ENCODE data around the gene DUS2.
"Not testable (repeated sequence)": the region's sequence is repeated elsewhere in the genome, so short reads cannot be mapped to it uniquely, and the experiment has no call there.

Gene DUS2

GRCh38 chr16:68022728-68023537, at the start of gene DUS2, which contains the start of gene DDX28:
Gene DUS2, plus strand, starts transcription at chr16:68023284. Its CDS starts 14,740 bp downstream, at chr16:68038024.
Gene DDX28, minus strand, starts transcription at chr16:68023232. Its CDS starts 30 bp downstream, at chr16:68023202.
- DNase-seq, result peak; percentile 93

- DNase-seq, result no peak
Measured at GRCh38 chr16:67975321-67976105, 47.6 kb upstream of the DUS2 start.

- DNase-seq, result no peak
Measured at GRCh38 chr16:67976205-67976604, 46.9 kb upstream of the DUS2 start.

GRCh38 chr16:67977005-67977404, 46.1 kb upstream of the DUS2 start:
- no peak for DNase-seq

- no peak for DNase-seq
Measured at GRCh38 chr16:67977469-67978227, 45.4 kb upstream of the DUS2 start.

- no peak for DNase-seq
Measured at GRCh38 chr16:67979955-67980678, 43.0 kb upstream of the DUS2 start, which contains the start of gene DPEP3. Gene DPEP3, minus strand, starts transcription at chr16:67980499. Its CDS starts 119 bp downstream, at chr16:67980380.

- no peak for DNase-seq
Measured at GRCh38 chr16:67982011-67982696, 40.9 kb upstream of the DUS2 start.

- DNase-seq, result no peak
Measured at GRCh38 chr16:67986949-67987348, 36.1 kb upstream of the DUS2 start.

GRCh38 chr16:67987460-67988160, 35.5 kb upstream of the DUS2 start:
- no peak for DNase-seq

- no peak for DNase-seq
Measured at GRCh38 chr16:67988675-67989074, 34.4 kb upstream of the DUS2 start.

- no peak for DNase-seq
Measured at GRCh38 chr16:67989322-67990017, 33.6 kb upstream of the DUS2 start.

GRCh38 chr16:67990018-67990386, 33.1 kb upstream of the DUS2 start:
- no peak for DNase-seq

- no peak for DNase-seq
Measured at GRCh38 chr16:67992661-67993206, 30.4 kb upstream of the DUS2 start.

GRCh38 chr16:67993207-67994039, 29.7 kb upstream of the DUS2 start:
- DNase-seq, result peak; percentile 86

GRCh38 chr16:67994040-67994408, 29.1 kb upstream of the DUS2 start:
- DNase-seq, result not testable (repeated sequence)

- DNase-seq, result no peak
Measured at GRCh38 chr16:67995423-67995822, 27.7 kb upstream of the DUS2 start.

GRCh38 chr16:67996666-67997065, 26.4 kb upstream of the DUS2 start:
- no peak for DNase-seq

GRCh38 chr16:67998231-67998778, 24.8 kb upstream of the DUS2 start:
- not testable (repeated sequence) for DNase-seq
